ENCODE results near the gene TRIM16. TPM values are rescaled to one million over a fixed set of nuclear protein-coding genes. Genes with fewer than 3 reads are reported as not detected.

Gene TRIM16
- total RNA-seq, 1 donor from 2014 or later, result 34.2 TPM

DNA sequence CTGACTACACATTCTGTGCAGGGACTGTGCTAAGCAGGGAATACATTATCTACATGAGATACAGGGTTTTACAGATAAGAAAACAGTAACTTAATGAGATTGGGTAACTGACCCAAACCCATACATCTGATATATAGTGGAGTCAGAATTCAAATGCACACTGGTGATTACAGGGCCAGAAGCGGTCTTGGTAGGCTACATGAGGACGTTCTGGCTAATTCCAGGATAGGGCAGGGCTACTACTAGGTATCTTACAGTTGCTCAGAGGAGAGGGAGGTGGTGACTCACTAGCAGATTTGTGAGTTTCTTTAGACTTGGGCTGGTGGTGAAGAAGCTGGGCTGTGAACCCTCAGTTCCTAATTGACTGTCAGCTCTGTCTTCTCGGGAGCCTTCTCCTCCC lies 21.4 kb downstream of the TRIM16 start:
- Mint-ChIP-seq H3K4me1 (ENCODE audit: low read depth) (peaks cover 13% of the 10 kb centered on the region), H3K4me3 (ENCODE audit: unreplicated experiment) (no peak overlapping the region), H3K36me3 (ENCODE audit: low read depth) (peaks cover 19% of the 10 kb centered on the region), H3K27ac (ENCODE audit: unreplicated experiment) (no peak overlapping the region), H3K9me3 (ENCODE audit: low read depth) (no peaks in the 10 kb centered on the region), H3K27me3 (ENCODE audit: low read depth) (no peaks in the 10 kb centered on the region)
- TF ChIP-seq, protein P1, sequence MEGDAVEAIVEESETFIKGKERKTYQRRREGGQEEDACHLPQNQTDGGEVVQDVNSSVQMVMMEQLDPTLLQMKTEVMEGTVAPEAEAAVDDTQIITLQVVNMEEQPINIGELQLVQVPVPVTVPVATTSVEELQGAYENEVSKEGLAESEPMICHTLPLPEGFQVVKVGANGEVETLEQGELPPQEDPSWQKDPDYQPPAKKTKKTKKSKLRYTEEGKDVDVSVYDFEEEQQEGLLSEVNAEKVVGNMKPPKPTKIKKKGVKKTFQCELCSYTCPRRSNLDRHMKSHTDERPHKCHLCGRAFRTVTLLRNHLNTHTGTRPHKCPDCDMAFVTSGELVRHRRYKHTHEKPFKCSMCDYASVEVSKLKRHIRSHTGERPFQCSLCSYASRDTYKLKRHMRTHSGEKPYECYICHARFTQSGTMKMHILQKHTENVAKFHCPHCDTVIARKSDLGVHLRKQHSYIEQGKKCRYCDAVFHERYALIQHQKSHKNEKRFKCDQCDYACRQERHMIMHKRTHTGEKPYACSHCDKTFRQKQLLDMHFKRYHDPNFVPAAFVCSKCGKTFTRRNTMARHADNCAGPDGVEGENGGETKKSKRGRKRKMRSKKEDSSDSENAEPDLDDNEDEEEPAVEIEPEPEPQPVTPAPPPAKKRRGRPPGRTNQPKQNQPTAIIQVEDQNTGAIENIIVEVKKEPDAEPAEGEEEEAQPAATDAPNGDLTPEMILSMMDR (IDR thresholded peaks at IDR 0.05), result no peak
- no peak for DNase-seq (ENCODE audit: low spot score)

DNA sequence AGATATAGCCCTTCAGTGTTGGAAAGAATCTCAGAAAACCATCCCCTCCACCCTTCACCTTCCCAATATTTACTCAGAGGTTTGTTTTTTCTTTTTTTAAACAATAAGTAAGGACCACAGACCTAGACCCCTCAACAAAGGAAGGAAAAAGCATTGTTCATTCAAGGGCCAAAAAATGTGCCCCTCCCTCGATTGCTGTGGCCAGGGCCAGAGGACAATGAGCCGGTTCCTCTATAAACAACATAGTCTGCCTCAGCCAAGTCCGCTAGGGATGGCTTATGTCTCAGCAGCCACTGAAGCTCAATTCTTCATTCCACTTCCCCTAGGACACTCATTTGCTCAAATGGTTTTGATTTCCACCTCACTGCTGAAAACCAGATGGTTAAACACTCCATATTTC lies 24.0 kb downstream of the TRIM16 start:
- Mint-ChIP-seq H3K9me3 (ENCODE audit: low read depth) (no peaks in the 10 kb centered on the region), H3K4me1 (ENCODE audit: low read depth) (peaks cover 28% of the 10 kb centered on the region), H3K4me3 (ENCODE audit: unreplicated experiment) (no peak overlapping the region), H3K27me3 (ENCODE audit: low read depth) (no peaks in the 10 kb centered on the region), H3K27ac (ENCODE audit: unreplicated experiment) (no peak overlapping the region), H3K36me3 (ENCODE audit: low read depth) (peaks cover 15% of the 10 kb centered on the region)
- TF ChIP-seq, protein P1 (IDR thresholded peaks at IDR 0.05), result no peak
- no peak for DNase-seq (ENCODE audit: low spot score)

DNA sequence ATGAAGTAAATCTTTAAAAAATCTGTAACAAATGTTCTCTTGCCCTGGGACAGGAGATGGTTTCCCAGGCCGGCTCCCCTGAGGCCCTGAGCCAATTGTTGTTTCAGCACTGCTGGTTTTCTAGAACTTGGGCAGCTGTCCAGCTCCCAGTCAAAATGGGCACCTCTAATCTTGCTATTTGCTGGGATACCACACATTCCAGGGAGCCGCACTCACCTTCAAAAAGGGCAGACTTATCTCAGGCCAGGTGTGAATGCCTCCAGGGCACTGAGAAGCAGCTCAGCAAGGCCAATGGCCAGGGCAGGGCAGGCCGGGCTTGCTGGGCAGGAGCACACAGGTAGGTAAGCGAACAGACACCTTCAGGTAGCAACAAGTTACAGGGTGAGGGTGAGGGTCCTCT lies 24.4 kb downstream of the TRIM16 start:
- peaks cover 33% of the 10 kb centered on the region for H3K4me1 Mint-ChIP-seq (ENCODE audit: low read depth)
- no peak for DNase-seq (ENCODE audit: low spot score)
- H3K27me3 Mint-ChIP-seq (ENCODE audit: low read depth), result no peaks in the 10 kb centered on the region
- peak overlapping the region; percentile 41 for H3K27ac Mint-ChIP-seq (ENCODE audit: unreplicated experiment)
- H3K9me3 Mint-ChIP-seq (ENCODE audit: low read depth), result no peaks in the 10 kb centered on the region
- TF ChIP-seq, protein P1 (IDR thresholded peaks at IDR 0.05), result no peak
- H3K36me3 Mint-ChIP-seq (ENCODE audit: low read depth), result peaks cover 15% of the 10 kb centered on the region
- H3K4me3 Mint-ChIP-seq (ENCODE audit: unreplicated experiment), result no peak overlapping the region

DNA sequence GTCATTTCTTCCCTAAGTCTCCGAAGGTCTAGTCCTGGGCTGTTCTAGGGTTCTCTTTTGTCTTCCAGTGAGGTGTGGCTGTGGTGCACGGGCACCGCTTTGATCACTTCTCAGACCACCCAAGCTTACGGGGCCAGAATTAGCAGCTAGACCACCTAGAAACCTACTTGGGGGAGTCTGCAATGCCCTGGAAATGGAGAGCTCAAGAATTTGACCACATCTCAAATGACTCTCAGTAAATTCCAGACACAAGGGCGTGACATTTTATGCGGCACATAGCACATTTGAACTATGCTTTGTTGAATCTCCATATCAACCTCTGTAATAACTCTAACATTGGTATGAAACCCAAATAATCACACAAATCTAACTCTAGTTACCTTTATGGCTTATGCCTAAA lies 24.9 kb downstream of the TRIM16 start:
- peak overlapping the region; percentile 41 for H3K27ac Mint-ChIP-seq (ENCODE audit: unreplicated experiment)

DNA sequence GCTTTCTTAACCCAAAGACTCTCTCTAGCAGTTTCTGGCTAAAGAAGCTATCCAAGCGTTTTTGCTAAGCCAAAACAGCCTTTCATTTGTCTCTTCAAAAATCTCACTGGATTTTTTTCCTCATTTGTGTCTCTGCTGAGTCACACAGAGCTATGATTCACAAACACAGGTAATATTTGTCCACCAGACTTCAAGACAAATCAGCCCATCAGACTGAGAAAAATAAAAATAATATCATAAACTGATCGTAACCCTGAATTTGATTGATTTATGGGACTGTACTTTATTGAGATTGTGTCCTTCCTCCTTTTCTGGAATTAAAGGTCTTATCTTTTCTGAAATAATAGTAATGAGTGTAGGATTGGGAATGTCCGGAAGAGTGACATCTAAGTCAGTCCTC lies 25.8 kb downstream of the TRIM16 start:
- TF ChIP-seq, protein P1 (IDR thresholded peaks at IDR 0.05), result no peak
- H3K27me3 Mint-ChIP-seq (ENCODE audit: low read depth), result no peaks in the 10 kb centered on the region
- no peak for DNase-seq (ENCODE audit: low spot score)
- peaks cover 44% of the 10 kb centered on the region for H3K4me1 Mint-ChIP-seq (ENCODE audit: low read depth)
- no peak overlapping the region for H3K27ac Mint-ChIP-seq (ENCODE audit: unreplicated experiment)
- H3K36me3 Mint-ChIP-seq (ENCODE audit: low read depth), result peaks cover 6% of the 10 kb centered on the region
- no peaks in the 10 kb centered on the region for H3K9me3 Mint-ChIP-seq (ENCODE audit: low read depth)
- no peak overlapping the region for H3K4me3 Mint-ChIP-seq (ENCODE audit: unreplicated experiment)

More for the DNA sequence above, 24.9 kb downstream of the TRIM16 start:
- peaks cover 13% of the 10 kb centered on the region for H3K36me3 Mint-ChIP-seq (ENCODE audit: low read depth)
- H3K27me3 Mint-ChIP-seq (ENCODE audit: low read depth), result no peaks in the 10 kb centered on the region
- H3K4me3 Mint-ChIP-seq (ENCODE audit: unreplicated experiment), result no peak overlapping the region
- peaks cover 37% of the 10 kb centered on the region for H3K4me1 Mint-ChIP-seq (ENCODE audit: low read depth)
- no peak for DNase-seq (ENCODE audit: low spot score)
- no peaks in the 10 kb centered on the region for H3K9me3 Mint-ChIP-seq (ENCODE audit: low read depth)
- TF ChIP-seq, protein P1 (IDR thresholded peaks at IDR 0.05), result no peak

Measured in chondrocyte (in vitro differentiated cells).